ENCODE measurements around the gene GRWD1.

Gene GRWD1

GRCh38 chr19:48428670-48429069, 17.1 kb upstream of the GRWD1 start:
- no peak for DNase-seq

DNA sequence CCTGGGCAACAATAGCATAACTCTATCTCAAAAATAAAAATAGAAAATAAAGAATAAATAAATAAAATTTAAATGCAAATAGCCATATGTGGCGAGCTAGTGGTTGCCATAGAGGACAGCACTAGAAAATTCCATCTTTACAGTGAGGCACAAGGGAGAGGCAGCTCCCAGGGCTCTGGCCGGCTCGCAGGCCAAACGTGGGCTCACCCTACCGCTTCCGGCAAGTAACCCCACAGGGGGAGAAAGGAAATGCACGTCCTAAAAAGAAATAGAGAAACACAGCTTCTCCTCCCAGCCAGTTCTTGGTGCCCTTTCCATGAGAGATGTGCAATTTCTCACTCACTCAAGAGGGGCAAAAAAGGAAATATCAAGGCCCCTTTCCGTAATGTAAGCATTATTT, 12.4 kb upstream of the GRWD1 start:
- DNase-seq, result no peak

DNA sequence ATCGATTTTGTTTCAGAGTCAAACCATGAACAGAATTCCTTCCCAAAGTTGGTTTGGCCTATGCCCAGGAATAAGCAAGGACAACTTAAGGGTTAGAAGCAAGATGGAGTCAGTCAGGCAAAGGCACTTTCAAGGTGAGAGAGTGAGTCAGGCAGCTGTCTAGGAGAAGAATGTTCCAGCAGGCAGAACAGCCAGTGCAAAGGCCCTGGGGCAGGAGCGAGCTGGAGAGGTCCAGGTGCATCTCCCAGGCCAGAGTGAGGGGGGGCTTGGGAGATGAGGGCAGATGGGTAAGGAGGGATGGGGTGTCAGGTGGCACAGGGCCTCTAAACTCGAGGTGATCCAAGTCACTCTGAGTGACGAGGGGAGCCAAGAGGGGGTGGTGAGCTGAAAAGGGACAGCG, 9.2 kb upstream of the GRWD1 start:
- no peak for DNase-seq

GRCh38 chr19:48441360-48442050, 4.3 kb upstream of the GRWD1 start:
- no peak for DNase-seq

DNA sequence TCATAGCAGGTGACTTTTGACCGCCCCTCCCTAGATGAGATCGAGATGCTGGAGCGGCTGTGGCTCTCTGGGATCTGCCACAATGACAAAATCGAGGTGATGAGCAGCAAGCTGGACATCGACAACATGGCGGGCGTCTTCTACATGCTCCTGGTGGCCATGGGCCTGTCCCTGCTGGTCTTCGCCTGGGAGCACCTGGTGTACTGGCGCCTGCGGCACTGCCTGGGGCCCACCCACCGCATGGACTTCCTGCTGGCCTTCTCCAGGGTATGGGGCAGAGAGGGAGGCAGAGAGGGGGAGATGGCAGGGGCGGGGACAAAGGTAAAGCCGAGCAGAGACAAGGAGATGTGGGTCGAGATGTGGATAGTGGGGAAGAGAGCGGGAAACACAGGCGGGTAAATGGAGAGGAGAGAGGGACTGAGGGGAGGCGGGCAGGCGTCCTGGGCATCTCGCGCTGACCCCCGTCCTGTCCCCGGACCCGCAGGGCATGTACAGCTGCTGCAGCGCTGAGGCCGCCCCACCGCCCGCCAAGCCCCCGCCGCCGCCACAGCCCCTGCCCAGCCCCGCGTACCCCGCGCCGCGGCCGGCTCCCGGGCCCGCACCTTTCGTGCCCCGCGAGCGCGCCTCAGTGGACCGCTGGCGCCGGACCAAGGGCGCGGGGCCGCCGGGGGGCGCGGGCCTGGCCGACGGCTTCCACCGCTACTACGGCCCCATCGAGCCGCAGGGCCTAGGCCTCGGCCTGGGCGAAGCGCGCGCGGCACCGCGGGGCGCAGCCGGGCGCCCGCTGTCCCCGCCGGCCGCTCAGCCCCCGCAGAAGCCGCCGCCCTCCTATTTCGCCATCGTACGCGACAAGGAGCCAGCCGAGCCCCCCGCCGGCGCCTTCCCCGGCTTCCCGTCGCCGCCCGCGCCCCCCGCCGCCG, 3.4 kb upstream of the GRWD1 start:
- DNase-seq, result no peak

GRCh38 chr19:48443256-48443655, 2.5 kb upstream of the GRWD1 start:
- DNase-seq, result no peak

DNA sequence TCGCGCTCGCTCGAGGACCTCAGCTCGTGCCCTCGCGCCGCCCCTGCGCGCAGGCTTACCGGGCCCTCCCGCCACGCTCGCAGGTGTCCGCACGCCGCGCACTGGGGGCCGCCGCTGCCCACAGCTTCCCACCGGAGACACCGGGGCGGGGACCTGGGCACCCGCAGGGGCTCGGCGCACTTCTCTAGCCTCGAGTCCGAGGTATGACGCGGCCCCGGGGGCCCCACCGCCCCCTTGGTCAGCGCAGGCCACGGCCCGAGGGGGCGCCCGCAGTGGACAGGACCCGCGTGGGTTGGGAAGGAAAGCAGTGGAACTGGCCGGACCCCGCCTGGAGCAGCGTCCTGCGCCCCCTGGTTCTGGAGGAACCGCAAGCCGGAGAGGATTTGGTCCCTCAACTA, 2.1 kb upstream of the GRWD1 start:
- no peak for DNase-seq

GRCh38 chr19:48444129-48444935, 1.5 kb upstream of the GRWD1 start:
- no peak for DNase-seq

DNA sequence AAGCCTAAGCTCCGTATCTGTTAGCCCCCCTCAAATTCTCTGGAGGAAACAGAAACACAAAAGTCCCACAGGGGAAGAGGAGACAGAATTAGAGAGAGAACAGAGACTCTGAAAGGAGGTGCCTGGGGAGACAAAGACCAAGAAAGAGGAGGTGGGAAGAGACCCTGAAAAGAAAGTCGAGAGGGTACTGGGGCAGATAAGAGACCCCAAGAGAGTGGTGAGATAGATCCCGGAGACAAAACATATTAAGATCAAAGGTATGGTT, 915 bp upstream of the GRWD1 start:
- no peak for DNase-seq

DNA sequence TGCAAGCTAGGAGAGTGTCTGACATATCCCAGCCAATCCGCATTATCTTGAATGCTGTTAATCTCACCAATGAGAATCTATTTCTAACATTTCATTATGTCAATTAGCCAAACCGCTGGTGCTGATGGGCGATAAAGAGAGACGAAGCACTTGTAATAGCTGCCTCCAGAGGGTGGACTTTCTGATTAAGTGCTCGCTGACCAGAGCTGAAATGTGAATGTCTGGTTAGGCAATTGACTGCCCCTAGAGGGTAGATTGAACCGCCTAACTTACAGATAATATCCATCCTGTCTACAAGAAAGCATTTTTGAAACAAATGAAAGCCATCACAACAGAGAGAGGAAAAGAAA, 552 bp upstream of the GRWD1 start:
- DNase-seq, result no peak

DNA sequence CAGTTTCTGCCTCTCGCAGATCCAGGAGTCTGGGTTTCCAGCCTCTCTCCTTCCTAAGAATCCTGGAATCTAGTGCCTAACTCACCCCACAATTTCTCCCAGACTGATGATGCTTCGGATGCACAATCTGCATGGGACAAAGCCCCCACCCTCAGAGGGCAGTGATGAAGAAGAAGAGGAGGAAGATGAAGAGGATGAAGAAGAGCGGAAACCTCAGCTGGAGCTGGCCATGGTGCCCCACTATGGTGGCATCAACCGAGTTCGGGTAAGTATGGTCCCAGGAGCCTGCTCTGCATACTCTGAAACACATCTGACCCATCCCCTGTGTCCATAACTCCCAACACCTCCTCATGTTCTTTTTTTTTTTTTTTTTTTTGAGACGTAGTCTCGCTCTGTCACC, 796 bp downstream of the GRWD1 start:
- no peak for DNase-seq

- no peak for DNase-seq
Observed at GRCh38 chr19:48448563-48448962, 2.8 kb downstream of the GRWD1 start.

DNA sequence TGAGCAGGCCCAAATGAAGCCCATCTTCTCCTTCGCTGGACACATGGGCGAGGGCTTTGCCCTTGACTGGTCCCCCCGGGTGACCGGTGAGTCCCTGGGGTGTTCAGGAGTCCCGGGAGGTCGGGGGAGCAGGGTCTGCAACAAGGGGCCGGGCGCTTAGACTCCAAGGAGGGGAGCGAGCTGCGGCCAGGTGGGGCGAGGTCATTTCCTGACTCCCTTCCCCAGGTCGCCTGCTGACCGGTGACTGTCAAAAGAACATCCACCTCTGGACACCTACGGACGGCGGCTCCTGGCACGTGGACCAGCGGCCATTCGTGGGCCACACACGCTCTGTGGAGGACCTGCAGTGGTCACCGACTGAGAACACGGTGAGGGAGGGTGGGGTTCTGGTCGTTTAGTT, 4.7 kb downstream of the GRWD1 start:
- DNase-seq, result no peak

DNA sequence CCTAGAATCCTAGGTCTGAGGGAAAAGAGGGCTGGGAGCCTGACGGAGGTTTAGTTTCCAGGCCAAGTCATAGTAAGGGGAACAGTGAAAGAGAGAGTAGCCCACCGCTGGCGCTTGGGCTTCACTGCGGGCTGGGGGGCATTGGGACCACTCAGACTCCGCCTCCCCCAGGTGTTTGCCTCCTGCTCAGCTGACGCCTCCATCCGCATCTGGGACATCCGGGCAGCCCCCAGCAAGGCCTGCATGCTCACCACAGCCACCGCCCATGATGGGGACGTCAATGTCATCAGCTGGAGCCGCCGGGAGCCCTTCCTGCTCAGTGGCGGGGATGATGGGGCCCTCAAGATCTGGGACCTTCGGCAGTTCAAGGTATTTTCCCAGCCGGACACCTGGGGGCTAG, 5.1 kb downstream of the GRWD1 start:
- DNase-seq, result no peak

DNA sequence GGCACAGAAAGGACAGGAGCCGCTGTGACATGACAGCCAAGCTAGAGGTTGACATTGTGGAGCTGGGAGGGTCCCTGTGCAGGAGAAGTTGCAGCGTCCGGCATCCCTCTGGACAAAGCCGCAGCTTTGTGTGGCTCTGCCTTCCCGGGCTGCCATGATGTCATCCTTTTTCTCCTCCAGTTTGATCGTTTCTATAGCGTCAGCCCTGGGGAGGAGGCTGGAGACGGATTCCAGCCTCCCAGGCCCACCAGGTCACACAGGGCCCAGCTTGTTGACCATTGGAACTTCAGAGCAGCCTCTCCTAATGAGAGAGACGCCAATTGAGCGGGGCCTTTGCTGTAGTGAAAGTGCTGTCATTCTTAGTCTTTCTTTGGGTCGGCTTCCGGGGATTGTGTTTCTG, 5.8 kb downstream of the GRWD1 start:
- no peak for DNase-seq

GRCh38 chr19:48452289-48453190, 6.8 kb downstream of the GRWD1 start:
- DNase-seq, result no peak

GRCh38 chr19:48454150-48454730, 8.5 kb downstream of the GRWD1 start:
- no peak for DNase-seq

GRCh38 chr19:48455171-48455907, 9.6 kb downstream of the GRWD1 start, which contains the start of gene KCNJ14:
TSS of gene KCNJ14 (plus strand) at chr19:48455574. CDS start at chr19:48461725, 6,151 bp downstream.
- DNase-seq, result no peak

GRCh38 chr19:48455908-48456562, 10.3 kb downstream of the GRWD1 start:
- no peak for DNase-seq

DNA sequence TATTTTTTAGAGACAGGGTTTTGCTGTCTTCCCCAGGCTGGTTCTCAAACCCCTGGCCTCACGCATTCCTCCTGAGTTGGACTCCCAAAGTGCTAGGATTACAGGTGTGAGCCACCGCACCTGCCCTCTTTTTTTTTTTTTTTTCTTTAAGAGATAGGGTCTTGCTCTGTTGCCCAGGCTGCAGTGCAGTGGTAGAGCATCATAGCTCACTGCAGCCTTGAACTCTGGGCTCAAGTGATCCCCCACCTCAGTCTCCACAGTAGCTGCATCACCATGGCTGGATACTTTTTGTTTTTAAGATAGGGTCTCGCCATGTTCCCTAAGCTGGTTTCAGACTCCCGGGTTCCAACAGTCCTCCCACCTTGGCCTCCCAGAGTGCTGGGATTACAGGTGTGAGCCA, 11.1 kb downstream of the GRWD1 start:
- no peak for DNase-seq

DNA sequence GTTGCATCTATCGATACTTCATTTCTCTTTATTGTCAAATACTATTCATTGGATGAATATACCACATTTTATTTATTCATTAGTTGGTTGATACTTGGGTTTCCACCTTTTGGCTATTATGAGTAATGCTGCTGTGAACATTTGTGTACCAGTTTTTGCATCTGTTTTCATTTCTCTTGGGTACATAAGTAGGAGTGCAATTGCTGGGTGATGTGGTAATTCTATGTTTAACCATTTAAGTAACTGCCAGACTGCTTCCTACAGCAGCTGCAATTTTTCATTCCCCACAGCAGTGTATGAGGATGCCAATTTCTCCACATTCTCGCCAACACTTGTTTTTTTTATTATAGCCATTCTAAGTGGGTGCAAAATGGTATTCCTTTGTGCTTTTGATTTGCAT, 12.2 kb downstream of the GRWD1 start:
- DNase-seq, result no peak
